T-helper 17 cell (primary cell): ENCODE results near the gene OR11G2. TPM values are rescaled to one million over a fixed set of nuclear protein-coding genes. Genes with fewer than 3 reads are reported as not detected.
"Not testable (repeated sequence)": the region's sequence is repeated elsewhere in the genome, so short reads cannot be mapped to it uniquely, and the experiment has no call there.

ENCODE experiments used
- ATAC-seq: fragments of 150-1000 bp; cut with Tn5 transposase; 2 replicates; pipeline ENCODE4 v1.10.0; 2021; ENCODE audit warnings: mild to moderate bottlenecking, moderate library complexity
- DNase-seq, 3 donors: peaks; one replicate each; pipeline versions ENCODE4 v3.0.0 to v3.0.0-alpha.2; 2020 to 2021
- H3K9me3 ChIP-seq: one replicate; pipeline ENCODE4 v1.7.0; 2013; ENCODE audit warnings: low read length, mild to moderate bottlenecking; ENCODE audit not compliant: control insufficient read depth, poor library complexity, severe bottlenecking
- H3K27ac Mint-ChIP-seq: one replicate; pipeline ENCODE4 v1.8.0; 2022; ENCODE audit warnings: mild to moderate bottlenecking, moderate library complexity, mixed read lengths
- H3K27me3 Mint-ChIP-seq: one replicate; pipeline ENCODE4 v1.8.0; 2022; ENCODE audit warnings: mixed read lengths
- H3K36me3 Mint-ChIP-seq: one replicate; pipeline ENCODE4 v1.8.0; 2022; ENCODE audit warnings: low read depth, mixed read lengths
- H3K4me1 Mint-ChIP-seq: one replicate; pipeline ENCODE4 v1.8.0; 2022; ENCODE audit warnings: mild to moderate bottlenecking, mixed read lengths
- H3K4me3 Mint-ChIP-seq: one replicate; pipeline ENCODE4 v1.8.0; 2022; ENCODE audit warnings: mild to moderate bottlenecking, moderate library complexity, mixed read lengths
- total RNA-seq, 4 donors: library from RNA in 2 of 4; stranded (reverse) in 2 of 4; gene quantifications; one replicate each; pipeline ENCODE4 v1.2.3 and lab custom pipeline; 2022 to 2026

Gene OR11G2, protein sequence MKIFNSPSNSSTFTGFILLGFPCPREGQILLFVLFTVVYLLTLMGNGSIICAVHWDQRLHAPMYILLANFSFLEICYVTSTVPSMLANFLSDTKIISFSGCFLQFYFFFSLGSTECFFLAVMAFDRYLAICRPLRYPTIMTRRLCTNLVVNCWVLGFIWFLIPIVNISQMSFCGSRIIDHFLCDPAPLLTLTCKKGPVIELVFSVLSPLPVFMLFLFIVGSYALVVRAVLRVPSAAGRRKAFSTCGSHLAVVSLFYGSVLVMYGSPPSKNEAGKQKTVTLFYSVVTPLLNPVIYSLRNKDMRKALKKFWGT
- total RNA-seq (not detected), total RNA-seq (lab: John Stamatoyannopoulos, UW) (0 reads per million in 2 donors)

DNA sequence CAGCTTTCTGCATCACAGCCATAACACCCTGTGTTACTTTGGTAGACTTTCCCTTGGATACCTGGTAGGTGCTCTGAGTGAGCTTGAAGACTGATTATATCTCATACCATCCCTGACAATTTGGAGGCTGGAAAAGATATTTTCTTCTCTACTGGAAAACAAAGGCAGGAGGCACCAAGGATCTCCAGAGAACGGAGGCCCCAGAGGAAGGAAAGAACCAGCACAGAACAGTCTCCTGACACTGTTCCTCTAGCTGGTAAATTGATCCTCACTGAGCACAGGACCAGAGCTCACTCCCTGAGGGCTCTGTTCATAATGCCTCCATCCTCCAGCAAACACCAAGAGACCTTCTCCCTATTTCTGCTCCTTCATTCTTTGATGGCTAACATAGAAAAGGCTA, at the start of gene OR11G2:
TSS of gene OR11G2 (plus strand) at position 301 of the 400 bp plus-strand sequence. CDS start 6,542 bp downstream, outside the sequence.
- H3K9me3 ChIP-seq: no peaks in the 10 kb centered on the region
- H3K36me3 Mint-ChIP-seq: peaks cover 3% of the 10 kb centered on the region
- H3K27ac Mint-ChIP-seq: no peak within 1 kb of the TSS
- H3K4me3 Mint-ChIP-seq: no peak within 1 kb of the TSS
- H3K27me3 Mint-ChIP-seq: peaks cover 25% of the 10 kb centered on the region
- ATAC-seq (no peak), DNase-seq (no peak)
- peaks cover 6% of the 10 kb centered on the region for H3K4me1 Mint-ChIP-seq

GRCh38 chr14:20143911-20144310, 46.8 kb upstream of the OR11G2 start:
- no peaks in the 10 kb centered on the region for H3K9me3 ChIP-seq
- no peak overlapping the region for H3K27ac Mint-ChIP-seq
- no peak overlapping the region for H3K4me3 Mint-ChIP-seq
- DNase-seq: no peak
- ATAC-seq: no peak
- H3K36me3 Mint-ChIP-seq: peaks cover 6% of the 10 kb centered on the region
- peaks cover 15% of the 10 kb centered on the region for H3K27me3 Mint-ChIP-seq
- peaks cover 8% of the 10 kb centered on the region for H3K4me1 Mint-ChIP-seq

DNA sequence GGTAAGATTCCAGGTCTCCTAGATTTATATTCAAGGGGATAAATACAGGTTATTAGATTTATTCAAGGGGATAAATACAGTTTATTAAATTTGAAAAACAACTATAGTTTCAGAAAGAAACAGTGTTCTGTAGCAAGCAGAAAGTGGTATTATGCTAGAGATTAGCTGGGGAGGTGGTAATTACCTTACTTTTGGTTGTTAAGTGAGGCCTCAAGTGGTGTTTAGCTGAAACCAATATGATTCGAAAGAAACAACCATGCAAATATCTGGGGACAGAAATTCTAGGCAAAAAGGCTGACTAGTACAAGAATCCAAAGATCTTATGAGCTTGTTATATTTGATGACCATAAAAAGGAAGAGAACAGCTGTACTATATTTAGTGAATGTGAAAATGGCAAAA, 45.9 kb upstream of the OR11G2 start:
- Mint-ChIP-seq H3K36me3 (peaks cover 6% of the 10 kb centered on the region), H3K4me1 (peaks cover 8% of the 10 kb centered on the region), H3K4me3 (no peak overlapping the region), H3K27ac (no peak overlapping the region), H3K27me3 (peaks cover 22% of the 10 kb centered on the region)
- no peak for ATAC-seq
- no peaks in the 10 kb centered on the region for H3K9me3 ChIP-seq
- no peak for DNase-seq

GRCh38 chr14:20164462-20164861, 26.2 kb upstream of the OR11G2 start:
- Mint-ChIP-seq H3K4me1 (no peaks in the 10 kb centered on the region), H3K27ac (no peak overlapping the region), H3K36me3 (no peaks in the 10 kb centered on the region), H3K27me3 (no peaks in the 10 kb centered on the region), H3K4me3 (no peak overlapping the region)
- peaks cover 3% of the 10 kb centered on the region for H3K9me3 ChIP-seq
- DNase-seq (no peak), ATAC-seq (no peak)

GRCh38 chr14:20167091-20167490, 23.6 kb upstream of the OR11G2 start:
- Mint-ChIP-seq H3K36me3 (no peaks in the 10 kb centered on the region), H3K27ac (no peak overlapping the region), H3K27me3 (peaks cover 6% of the 10 kb centered on the region), H3K4me1 (no peaks in the 10 kb centered on the region), H3K4me3 (no peak overlapping the region)
- H3K9me3 ChIP-seq: peaks cover 3% of the 10 kb centered on the region
- ATAC-seq (no peak), DNase-seq (no peak)

DNA sequence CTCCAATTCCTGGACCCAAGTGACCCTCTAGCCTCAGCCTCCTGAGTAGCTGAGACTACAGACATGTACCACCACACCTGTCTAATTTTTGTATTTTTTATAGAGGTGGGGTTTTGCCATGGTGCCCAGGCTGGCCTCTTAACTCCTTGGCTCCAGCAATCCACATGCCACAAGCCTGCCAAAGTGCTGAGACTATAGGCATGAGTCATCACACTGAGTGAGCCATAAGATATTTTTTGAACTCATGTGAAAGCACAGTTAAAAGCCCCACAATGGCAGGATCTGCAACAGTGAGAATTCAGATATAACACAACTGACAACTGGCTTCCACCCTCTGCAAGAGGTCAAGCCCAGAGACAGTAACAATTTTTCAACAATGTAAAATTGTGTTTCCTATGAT, 20.8 kb upstream of the OR11G2 start:
- not testable (repeated sequence) for ATAC-seq, H3K4me3 Mint-ChIP-seq, H3K4me1 Mint-ChIP-seq, DNase-seq, H3K27ac Mint-ChIP-seq, H3K36me3 Mint-ChIP-seq, H3K9me3 ChIP-seq
- peaks cover 11% of the 10 kb centered on the region for H3K27me3 Mint-ChIP-seq

- not testable (repeated sequence) for H3K4me1 Mint-ChIP-seq, H3K27ac Mint-ChIP-seq, H3K4me3 Mint-ChIP-seq, ATAC-seq, DNase-seq, H3K36me3 Mint-ChIP-seq, H3K9me3 ChIP-seq
- H3K27me3 Mint-ChIP-seq: peaks cover 23% of the 10 kb centered on the region
Measured at GRCh38 chr14:20174205-20174604, 16.5 kb upstream of the OR11G2 start.

- H3K36me3 Mint-ChIP-seq: no peaks in the 10 kb centered on the region
- no peaks in the 10 kb centered on the region for H3K9me3 ChIP-seq
Measured at GRCh38 chr14:20176330-20176729, 14.4 kb upstream of the OR11G2 start.

DNA sequence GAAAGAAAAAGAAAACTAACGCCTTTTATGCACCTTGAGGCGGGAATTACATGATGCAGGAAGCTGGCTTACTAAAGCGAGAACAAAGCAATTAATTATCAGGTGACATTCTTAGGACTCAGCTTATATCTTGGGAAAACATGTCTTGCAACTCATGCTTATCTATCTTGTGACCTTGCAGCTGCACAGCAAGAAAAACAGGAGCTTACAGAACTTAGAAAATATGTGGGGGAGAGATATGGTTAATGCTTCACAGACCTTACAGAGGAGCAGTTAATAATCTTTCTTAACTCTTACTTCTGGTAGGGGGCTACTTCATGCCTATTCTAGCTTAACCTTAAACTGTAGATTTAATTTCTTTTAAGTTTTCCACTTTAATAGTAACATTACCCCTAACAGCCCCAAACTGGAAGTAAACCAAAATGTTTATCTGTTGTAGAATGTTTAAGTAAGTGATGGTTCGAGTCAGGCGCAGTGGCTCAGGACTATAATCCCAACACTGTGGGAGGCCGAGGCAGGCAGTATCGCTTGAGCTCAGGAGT, 13.2 kb upstream of the OR11G2 start:
- H3K27ac Mint-ChIP-seq: no peak overlapping the region
- DNase-seq: no peak
- H3K4me1 Mint-ChIP-seq: peaks cover 2% of the 10 kb centered on the region
- H3K9me3 ChIP-seq: no peaks in the 10 kb centered on the region
- no peak for ATAC-seq
- no peak overlapping the region for H3K4me3 Mint-ChIP-seq
- H3K36me3 Mint-ChIP-seq: peaks cover 2% of the 10 kb centered on the region
- H3K27me3 Mint-ChIP-seq: peaks cover 35% of the 10 kb centered on the region

More at GRCh38 chr14:20176330-20176729, 14.4 kb upstream of the OR11G2 start:
- DNase-seq (no peak), ATAC-seq (no peak)
- Mint-ChIP-seq H3K4me3 (no peak overlapping the region), H3K27ac (no peak overlapping the region), H3K4me1 (peaks cover 2% of the 10 kb centered on the region), H3K27me3 (peaks cover 25% of the 10 kb centered on the region)

- no peaks in the 10 kb centered on the region for H3K9me3 ChIP-seq
- H3K27ac Mint-ChIP-seq: no peak overlapping the region
- no peak overlapping the region for H3K4me3 Mint-ChIP-seq
- H3K27me3 Mint-ChIP-seq: peaks cover 35% of the 10 kb centered on the region
- H3K36me3 Mint-ChIP-seq: peaks cover 2% of the 10 kb centered on the region
- H3K4me1 Mint-ChIP-seq: peaks cover 2% of the 10 kb centered on the region
- ATAC-seq (no peak), DNase-seq (no peak)
Measured at GRCh38 chr14:20179218-20179617, 11.5 kb upstream of the OR11G2 start.

DNA sequence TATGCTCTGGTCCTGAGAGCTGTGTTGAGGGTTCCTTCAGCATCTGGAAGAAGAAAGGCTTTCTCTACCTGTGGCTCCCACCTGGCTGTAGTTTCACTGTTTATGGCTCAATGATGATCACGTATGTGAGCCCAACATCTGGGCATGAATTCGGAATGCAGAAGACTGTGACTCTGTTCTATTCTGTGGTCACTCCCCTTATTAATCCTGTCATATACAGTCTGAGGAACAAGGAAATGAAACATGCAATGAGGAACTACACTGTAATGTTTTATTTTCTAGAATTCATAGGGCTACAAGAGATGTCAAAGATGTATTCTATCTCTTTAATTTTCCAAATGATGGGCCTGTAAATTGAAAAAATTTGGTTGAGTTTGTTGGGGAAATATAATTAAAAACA, 10.8 kb upstream of the OR11G2 start:
- no peak for DNase-seq
- Mint-ChIP-seq H3K27me3 (peaks cover 30% of the 10 kb centered on the region), H3K4me3 (no peak overlapping the region), H3K36me3 (peaks cover 2% of the 10 kb centered on the region), H3K27ac (no peak overlapping the region), H3K4me1 (peaks cover 2% of the 10 kb centered on the region)
- no peak for ATAC-seq
- no peaks in the 10 kb centered on the region for H3K9me3 ChIP-seq

DNA sequence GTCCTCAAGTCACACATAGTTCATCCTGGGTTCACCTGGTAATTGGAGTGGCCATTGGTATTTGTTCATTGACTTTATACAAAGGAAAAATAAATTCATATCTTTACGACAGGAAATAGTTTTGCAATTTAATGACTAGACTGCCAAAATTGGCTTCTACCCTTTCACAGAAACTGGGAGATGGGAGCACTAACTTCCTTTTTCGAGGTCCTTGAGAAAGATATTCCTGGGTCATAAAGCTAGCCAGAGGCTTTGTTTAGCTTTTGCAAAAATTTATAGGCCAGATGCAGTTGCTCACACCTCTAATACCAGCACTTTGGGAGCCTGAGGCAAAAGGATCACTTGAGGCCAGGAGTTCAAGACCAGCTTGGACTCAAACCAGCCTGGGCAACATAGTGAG, 10.2 kb upstream of the OR11G2 start:
- Mint-ChIP-seq H3K36me3 (peaks cover 2% of the 10 kb centered on the region), H3K4me1 (peaks cover 2% of the 10 kb centered on the region), H3K27me3 (peaks cover 27% of the 10 kb centered on the region), H3K4me3 (no peak overlapping the region), H3K27ac (no peak overlapping the region)
- no peaks in the 10 kb centered on the region for H3K9me3 ChIP-seq
- ATAC-seq: no peak
- DNase-seq: no peak

DNA sequence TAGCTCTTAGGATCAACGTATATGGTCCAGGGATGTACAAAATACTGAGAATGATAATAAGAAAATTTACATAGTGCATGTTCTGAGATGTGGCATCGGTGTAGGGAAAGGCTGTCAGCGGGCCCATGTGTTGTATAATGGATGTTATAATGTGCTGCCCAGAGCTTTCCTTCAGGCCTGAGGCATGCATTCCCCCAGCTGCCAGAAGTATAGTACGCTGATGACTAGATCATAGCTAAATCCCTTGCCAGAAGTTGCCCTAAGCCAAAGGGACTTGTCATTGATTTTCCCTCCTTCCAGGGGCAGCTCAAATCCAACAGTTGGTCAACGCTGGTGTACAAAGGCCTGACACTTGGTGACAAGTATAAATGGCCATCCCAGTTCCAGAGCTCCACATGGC, 6.5 kb upstream of the OR11G2 start:
- Mint-ChIP-seq H3K27ac (no peak overlapping the region), H3K36me3 (peaks cover 5% of the 10 kb centered on the region), H3K4me1 (no peaks in the 10 kb centered on the region), H3K4me3 (no peak overlapping the region), H3K27me3 (peaks cover 23% of the 10 kb centered on the region)
- ATAC-seq (no peak), DNase-seq (no peak)
- no peaks in the 10 kb centered on the region for H3K9me3 ChIP-seq

DNA sequence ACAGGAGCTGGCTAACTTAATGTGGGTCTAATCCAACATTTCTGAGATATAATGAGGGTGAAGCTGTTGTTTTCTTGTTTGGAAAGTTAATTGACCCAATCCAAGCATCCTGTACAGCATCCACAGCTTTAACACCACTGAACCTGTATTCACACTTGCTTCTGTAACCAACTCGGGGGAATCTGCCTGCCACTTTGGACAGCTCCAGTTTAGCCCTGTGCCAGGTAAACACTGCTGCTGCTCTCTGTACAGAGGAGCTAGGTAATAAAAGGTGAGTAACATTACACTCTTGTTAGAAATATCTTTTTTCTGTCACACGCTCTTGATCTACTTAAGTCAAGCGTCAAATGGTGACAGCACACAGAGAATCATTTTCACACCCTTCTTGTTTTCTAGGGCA, 700 bp downstream of the OR11G2 start:
- no peak for ATAC-seq
- peaks cover 3% of the 10 kb centered on the region for H3K36me3 Mint-ChIP-seq
- H3K4me3 Mint-ChIP-seq: no peak overlapping the region
- peaks cover 29% of the 10 kb centered on the region for H3K27me3 Mint-ChIP-seq
- H3K27ac Mint-ChIP-seq: no peak overlapping the region
- no peaks in the 10 kb centered on the region for H3K9me3 ChIP-seq
- peaks cover 6% of the 10 kb centered on the region for H3K4me1 Mint-ChIP-seq
- DNase-seq: no peak
